Measurements from ENCODE around the gene ADAMTSL1.

DNA sequence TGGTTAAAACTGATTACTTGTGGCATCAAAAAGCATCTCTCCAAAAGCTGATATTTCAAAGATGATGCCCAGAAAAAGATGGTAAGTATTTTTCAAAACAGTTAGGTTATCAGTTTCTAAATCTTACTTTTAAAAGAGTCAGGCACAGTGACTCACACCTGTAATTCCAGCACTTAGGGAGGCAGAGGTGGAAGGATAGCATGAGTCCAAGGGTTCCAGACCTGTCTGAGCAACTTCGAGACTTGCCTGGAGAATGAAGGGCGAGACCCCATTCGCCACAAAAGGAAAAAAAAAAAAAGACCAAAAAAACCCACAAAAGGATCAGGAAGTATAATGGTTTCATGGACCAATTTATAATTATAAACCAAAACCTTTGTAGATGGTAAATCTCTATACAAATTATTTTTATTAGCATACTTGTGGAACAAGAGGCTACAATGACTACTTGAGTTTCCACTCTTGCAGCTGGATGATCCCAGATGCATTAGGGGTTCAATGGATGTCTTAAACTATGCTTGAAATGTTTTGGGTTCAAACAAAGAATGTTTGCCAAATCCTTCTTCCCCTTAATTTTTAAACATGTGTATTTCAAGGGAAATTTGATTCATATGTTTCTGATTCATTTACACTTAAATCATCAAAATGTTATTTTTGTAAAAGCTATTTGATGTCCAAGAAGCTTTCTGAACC, 96.1 kb downstream of the ADAMTSL1 start:
- TF ChIP-seq, protein P1, sequence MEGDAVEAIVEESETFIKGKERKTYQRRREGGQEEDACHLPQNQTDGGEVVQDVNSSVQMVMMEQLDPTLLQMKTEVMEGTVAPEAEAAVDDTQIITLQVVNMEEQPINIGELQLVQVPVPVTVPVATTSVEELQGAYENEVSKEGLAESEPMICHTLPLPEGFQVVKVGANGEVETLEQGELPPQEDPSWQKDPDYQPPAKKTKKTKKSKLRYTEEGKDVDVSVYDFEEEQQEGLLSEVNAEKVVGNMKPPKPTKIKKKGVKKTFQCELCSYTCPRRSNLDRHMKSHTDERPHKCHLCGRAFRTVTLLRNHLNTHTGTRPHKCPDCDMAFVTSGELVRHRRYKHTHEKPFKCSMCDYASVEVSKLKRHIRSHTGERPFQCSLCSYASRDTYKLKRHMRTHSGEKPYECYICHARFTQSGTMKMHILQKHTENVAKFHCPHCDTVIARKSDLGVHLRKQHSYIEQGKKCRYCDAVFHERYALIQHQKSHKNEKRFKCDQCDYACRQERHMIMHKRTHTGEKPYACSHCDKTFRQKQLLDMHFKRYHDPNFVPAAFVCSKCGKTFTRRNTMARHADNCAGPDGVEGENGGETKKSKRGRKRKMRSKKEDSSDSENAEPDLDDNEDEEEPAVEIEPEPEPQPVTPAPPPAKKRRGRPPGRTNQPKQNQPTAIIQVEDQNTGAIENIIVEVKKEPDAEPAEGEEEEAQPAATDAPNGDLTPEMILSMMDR (conservative IDR thresholded peaks at IDR 0.05; ENCODE audit: low read length): no peak
- TF ChIP-seq EZH2phosphoT487 (IDR thresholded peaks at IDR 0.05; ENCODE audit: borderline replicate concordance, low read depth, low read length): no peak
